ENCODE data around the gene SELENOO. TPM values are rescaled to one million over a fixed set of nuclear protein-coding genes. Genes with fewer than 3 reads are reported as not detected.

SELENOO gene
- total and polyA plus RNA-seq, 2 experiments from 2014 or later = 31.6 to 37.7 TPM

GRCh38 chr22:50199251-50199721 lies 1.5 kb upstream of the SELENOO start:
- Histone ChIP-seq H3K9me3 (ENCODE audit: low read depth) (no peaks in the 10 kb centered on the region), H3K27ac (no peak overlapping the region), H4K20me1 (ENCODE audit: insufficient read depth, poor library complexity, severe bottlenecking) (peaks cover 30% of the 10 kb centered on the region), H3K36me3 (replicated peaks; ENCODE audit: insufficient read depth, low read depth) (no peaks in the 10 kb centered on the region), H3K9me2 (replicated peaks; ENCODE audit: insufficient read depth) (no peaks in the 10 kb centered on the region), H2AFZ (no peak overlapping the region), H3K4me3 (no peak overlapping the region), H3K27me3 (no peaks in the 10 kb centered on the region), H3K4me1 (ENCODE audit: insufficient read depth) (peaks cover 17% of the 10 kb centered on the region), H3K4me2 (peak overlapping the region; percentile 94), H3K79me2 (peaks cover 30% of the 10 kb centered on the region)
- TF ChIP-seq EZH2 (IDR thresholded peaks at IDR 0.05; ENCODE audit: borderline replicate concordance) (no peak), CTCF (IDR thresholded peaks at IDR 0.05; ENCODE audit: poor library complexity) (no peak), EZH2phosphoT487 (IDR thresholded peaks at IDR 0.05; ENCODE audit: low read depth, severe bottlenecking, unreplicated experiment) (no peak)
- WGBS (ENCODE audit: low lambda C conversion rate, missing lambda C conversion rate) = 89% methylated on average over 18 of the region's 18 CpGs
- DNase-seq (ENCODE audit: low spot score) = no peak

GRCh38 chr22:50199829-50200460 lies 866 bp upstream of the SELENOO start:
- Histone ChIP-seq H3K36me3 (replicated peaks; ENCODE audit: insufficient read depth, low read depth) (no peaks in the 10 kb centered on the region), H3K4me3 (peak overlapping the region; percentile 37), H3K27ac (peak overlapping the region; percentile 71), H3K79me2 (peaks cover 37% of the 10 kb centered on the region), H3K9me3 (ENCODE audit: low read depth) (no peaks in the 10 kb centered on the region), H3K27me3 (no peaks in the 10 kb centered on the region), H2AFZ (peak overlapping the region; percentile 56), H3K4me2 (peak overlapping the region; percentile 94), H3K4me1 (ENCODE audit: insufficient read depth) (peaks cover 17% of the 10 kb centered on the region), H4K20me1 (ENCODE audit: insufficient read depth, poor library complexity, severe bottlenecking) (peaks cover 31% of the 10 kb centered on the region), H3K9me2 (replicated peaks; ENCODE audit: insufficient read depth) (no peaks in the 10 kb centered on the region)
- DNase-seq (ENCODE audit: low spot score) = peak; percentile 53
- WGBS (ENCODE audit: low lambda C conversion rate, missing lambda C conversion rate) = 9% methylated on average over 13 of the region's 34 CpGs
- TF ChIP-seq CTCF (IDR thresholded peaks at IDR 0.05; ENCODE audit: poor library complexity) (no peak), EZH2phosphoT487 (IDR thresholded peaks at IDR 0.05; ENCODE audit: low read depth, severe bottlenecking, unreplicated experiment) (no peak), EZH2 (IDR thresholded peaks at IDR 0.05; ENCODE audit: borderline replicate concordance) (no peak)

- H3K4me3 ChIP-seq = peak overlapping the region; percentile 93
- H3K9me2 ChIP-seq (replicated peaks; ENCODE audit: insufficient read depth) = no peaks in the 10 kb centered on the region
- WGBS (ENCODE audit: low lambda C conversion rate, missing lambda C conversion rate) = 4% methylated on average over 83 of the region's 115 CpGs
- peak overlapping the region; percentile 73 for H3K27ac ChIP-seq
- H3K9me3 ChIP-seq (ENCODE audit: low read depth) = no peaks in the 10 kb centered on the region
- H4K20me1 ChIP-seq (ENCODE audit: insufficient read depth, poor library complexity, severe bottlenecking) = peaks cover 31% of the 10 kb centered on the region
- peaks cover 47% of the 10 kb centered on the region for H3K79me2 ChIP-seq
- H3K4me2 ChIP-seq = peak overlapping the region; percentile 99
- H3K36me3 ChIP-seq (replicated peaks; ENCODE audit: insufficient read depth, low read depth) = no peaks in the 10 kb centered on the region
- peak; percentile 68 for DNase-seq (ENCODE audit: low spot score)
- H3K4me1 ChIP-seq (ENCODE audit: insufficient read depth) = peaks cover 17% of the 10 kb centered on the region
- no peak overlapping the region for H2AFZ ChIP-seq
- TF ChIP-seq EZH2 (IDR thresholded peaks at IDR 0.05; ENCODE audit: borderline replicate concordance) (no peak), EZH2phosphoT487 (IDR thresholded peaks at IDR 0.05; ENCODE audit: low read depth, severe bottlenecking, unreplicated experiment) (no peak), CTCF (IDR thresholded peaks at IDR 0.05; ENCODE audit: poor library complexity) (no peak)
- H3K27me3 ChIP-seq = no peaks in the 10 kb centered on the region
Observed at GRCh38 chr22:50201191-50202129, 649 bp downstream of the SELENOO start.

All from hepatocyte (in vitro differentiated cells).